H1 (cell line): ENCODE data around the gene KCNA10. TPM values are rescaled to one million over a fixed set of nuclear protein-coding genes. Genes with fewer than 3 reads are reported as not detected.

Source experiments
- CTCF ChIA-PET: fragments of 300-600 bp; sonication (Branson Sonifier 250); formaldehyde crosslinking; loops from one replicate; lab custom pipeline; 2021; ENCODE audit not compliant: partially characterized antibody; lab: Charles Lee
- POLR2A ChIA-PET: fragments of 300-600 bp; sonication (Branson Sonifier 250); formaldehyde crosslinking; loops from one replicate; lab custom pipeline; 2021; ENCODE audit warnings: inconsistent platforms; ENCODE audit not compliant: partially characterized antibody; lab: Charles Lee
- DNase-seq, 2 experiments: peaks; one replicate each; pipeline versions ENCODE4 v3.0.0 to v3.0.0-alpha.2; 2010 to 2022; ENCODE audit warnings: low spot score in 2 of 2, low read depth in 1 of 2, mixed read lengths in 1 of 2
- FAIRE-seq: peaks from 2 replicates; lab custom pipeline; 2011; peaks lifted over from hg19 to GRCh38; lab: Jason Lieb, UNC
- H2AFZ ChIP-seq: 2 replicates; pipeline ENCODE4 v1.8.1; 2012; ENCODE audit warnings: low read length, inconsistent platforms
- H2AK5ac ChIP-seq: 2 replicates; pipeline ENCODE4 v1.6.1; 2013; ENCODE audit warnings: low read depth, low read length
- H2BK120ac ChIP-seq: replicated peaks from 2 replicates; pipeline ENCODE3; 2013; ENCODE audit warnings: low read depth, low read length, inconsistent platforms
- H2BK12ac ChIP-seq: 2 replicates; pipeline ENCODE4 v1.6.1; 2013; ENCODE audit warnings: low read depth, low read length
- H2BK15ac ChIP-seq: 2 replicates; pipeline ENCODE4 v1.6.1; 2013; ENCODE audit warnings: low read length
- H2BK20ac ChIP-seq: 2 replicates; pipeline ENCODE4 v1.6.1; 2013; ENCODE audit warnings: low read length
- H2BK5ac ChIP-seq: 2 replicates; pipeline ENCODE4 v1.6.1; 2013; ENCODE audit warnings: low read depth, low read length
- H3K14ac ChIP-seq: 2 replicates; pipeline ENCODE4 v1.6.1; 2013; ENCODE audit warnings: inconsistent platforms; ENCODE audit not compliant: insufficient read length
- H3K18ac ChIP-seq: 2 replicates; pipeline ENCODE4 v1.6.1; 2013; ENCODE audit warnings: low read length; ENCODE audit errors: extremely low read depth
- H3K23ac ChIP-seq: 2 replicates; pipeline ENCODE4 v1.6.1; 2013; ENCODE audit warnings: inconsistent platforms; ENCODE audit not compliant: insufficient read length
- H3K23me2 ChIP-seq: 2 replicates; pipeline ENCODE4 v1.6.1; 2013; ENCODE audit warnings: low read depth, low read length
- H3K27ac ChIP-seq: 2 replicates; pipeline ENCODE4 v1.6.1; 2011; ENCODE audit warnings: low read depth, low read length, inconsistent platforms
- H3K27me3 ChIP-seq, 4 experiments: replicated peaks in 1 of 4; 1 replicate in 1 of 4; 2 replicates in 3 of 4; pipeline versions ENCODE4 v1.6.1 to v1.8.1; 2011 to 2013; ENCODE audit warnings: low read length in 3 of 4, mild to moderate bottlenecking in 3 of 4, inconsistent platforms in 2 of 4, mixed read lengths in 2 of 4, moderate library complexity in 1 of 4; ENCODE audit not compliant: control insufficient read depth in 3 of 4, insufficient read depth in 3 of 4; ENCODE audit errors: extremely low read depth in 1 of 4
- H3K36me3 ChIP-seq, 4 experiments: 2 replicates each; pipeline versions ENCODE4 v1.6.1 to v1.8.1; 2011 to 2013; ENCODE audit warnings: mild to moderate bottlenecking in 4 of 4, low read length in 3 of 4, moderate library complexity in 2 of 4, control low read depth in 1 of 4, inconsistent platforms in 1 of 4; ENCODE audit not compliant: insufficient read depth in 4 of 4, control insufficient read depth in 2 of 4
- H3K4ac ChIP-seq: replicated peaks from 2 replicates; pipeline ENCODE3; 2013; ENCODE audit warnings: low read length, low read depth, mixed read lengths, inconsistent platforms; ENCODE audit not compliant: insufficient read length
- H3K4me1 ChIP-seq, 4 experiments: replicated peaks in 1 of 4; 1 replicate in 1 of 4; 2 replicates in 3 of 4; pipeline versions ENCODE4 v1.6.1 to v1.8.1; 2011 to 2013; ENCODE audit warnings: low read length in 3 of 4, inconsistent platforms in 2 of 4, mixed read lengths in 1 of 4; ENCODE audit not compliant: insufficient read depth in 4 of 4, control insufficient read depth in 3 of 4
- H3K4me2 ChIP-seq, 2 experiments: 2 replicates each; pipeline versions ENCODE4 v1.6.1 to v1.8.1; 2011 to 2013; ENCODE audit warnings: low read depth in 2 of 2, low read length in 2 of 2, control low read depth in 1 of 2, inconsistent platforms in 1 of 2, mild to moderate bottlenecking in 1 of 2; ENCODE audit not compliant: insufficient read depth in 1 of 2
- H3K4me3 ChIP-seq, 4 experiments: fragments of 200-600, 300-600 bp in 1 of 4; sonication (generic), shearing (Covaris generic), sonication (Bioruptor Twin) in 1 of 4; 2 replicates each; pipeline versions ENCODE4 v1.5.1 to v1.8.1; 2011 to 2016; ENCODE audit warnings: low read length in 4 of 4, low read depth in 3 of 4, control low read depth in 2 of 4, inconsistent platforms in 2 of 4, mild to moderate bottlenecking in 2 of 4, mixed read lengths in 1 of 4, moderate library complexity in 1 of 4; ENCODE audit not compliant: insufficient read depth in 2 of 4; ENCODE audit errors: extremely low read depth in 1 of 4
- H3K56ac ChIP-seq: replicated peaks from 2 replicates; pipeline ENCODE3; 2013; ENCODE audit warnings: low read depth, mild to moderate bottlenecking, mixed read lengths, low read length, inconsistent platforms; ENCODE audit not compliant: insufficient read length
- H3K79me1 ChIP-seq: 2 replicates; pipeline ENCODE4 v1.6.1; 2013; ENCODE audit warnings: low read depth, low read length, control low read depth
- H3K79me2 ChIP-seq, 2 experiments: 2 replicates each; pipeline versions ENCODE4 v1.6.1 to v1.8.1; 2012 to 2013; ENCODE audit warnings: low read length in 2 of 2, mild to moderate bottlenecking in 2 of 2, inconsistent platforms in 1 of 2; ENCODE audit not compliant: insufficient read depth in 2 of 2, control insufficient read depth in 1 of 2
- H3K9ac ChIP-seq, 4 experiments: replicated peaks in 1 of 4; 1 replicate in 1 of 4; 2 replicates in 3 of 4; pipeline versions ENCODE4 v1.6.1 to v1.8.1; 2011 to 2013; ENCODE audit warnings: low read depth in 3 of 4, low read length in 3 of 4, control low read depth in 2 of 4, mild to moderate bottlenecking in 2 of 4, moderate library complexity in 2 of 4, inconsistent platforms in 1 of 4; ENCODE audit errors: extremely low read depth in 1 of 4
- H3K9me3 ChIP-seq, 2 experiments: 2 replicates each; pipeline versions ENCODE4 v1.6.1 to v1.8.1; 2012 to 2013; ENCODE audit warnings: mild to moderate bottlenecking in 2 of 2, moderate library complexity in 2 of 2, control low read depth in 1 of 2, inconsistent platforms in 1 of 2, low read depth in 1 of 2, low read length in 1 of 2, mixed read lengths in 1 of 2; ENCODE audit not compliant: insufficient read depth in 2 of 2
- H4K20me1 ChIP-seq, 2 experiments: replicated peaks in 1 of 2; 2 replicates each; pipeline versions ENCODE3 to v1.8.1; 2011 to 2013; ENCODE audit warnings: inconsistent platforms in 2 of 2, low read length in 2 of 2, mild to moderate bottlenecking in 1 of 2; ENCODE audit not compliant: insufficient read depth in 2 of 2, control insufficient read depth in 1 of 2
- H4K5ac ChIP-seq: 2 replicates; pipeline ENCODE4 v1.6.1; 2013; ENCODE audit warnings: low read length, low read depth, mixed read lengths, inconsistent platforms; ENCODE audit not compliant: insufficient read length
- H4K8ac ChIP-seq: 2 replicates; pipeline ENCODE4 v1.8.0; 2013; ENCODE audit warnings: mild to moderate bottlenecking, moderate library complexity, low read length, inconsistent platforms; ENCODE audit not compliant: insufficient read depth; ENCODE audit errors: extremely low read depth
- H4K91ac ChIP-seq: replicated peaks from 2 replicates; pipeline ENCODE3; 2013; ENCODE audit warnings: low read length, mixed read lengths, inconsistent platforms; ENCODE audit not compliant: insufficient read length
- BACH1 ChIP-seq: IDR thresholded peaks from 2 replicates; pipeline ENCODE4 v1.6.1; 2012; ENCODE audit warnings: low read length, improper control_type of control experiment
- CBX5 ChIP-seq: fragments of 300-800, 300-1000 bp; sonication (generic); IDR thresholded peaks from 2 replicates; pipeline ENCODE4 v1.7.1; 2016; ENCODE audit warnings: antibody characterized with exemption, low read length, low read depth
- EGR1 ChIP-seq: IDR thresholded peaks from 2 replicates; pipeline ENCODE4 v1.6.1; 2011; ENCODE audit warnings: low read depth, low read length, borderline replicate concordance
- EP300 ChIP-seq, 2 experiments: IDR thresholded peaks; 1 replicate in 1 of 2; 2 replicates in 1 of 2; pipeline ENCODE4 v1.6.1; 2011 to 2012; ENCODE audit warnings: low read depth in 2 of 2, low read length in 2 of 2, mild to moderate bottlenecking in 2 of 2, borderline replicate concordance in 1 of 2, inconsistent platforms in 1 of 2, moderate library complexity in 1 of 2
- FOSL1 ChIP-seq: IDR thresholded peaks from 2 replicates; pipeline ENCODE4 v1.6.1; 2011; ENCODE audit warnings: mild to moderate bottlenecking, low read depth, low read length, moderate library complexity; ENCODE audit not compliant: insufficient read depth
- JUN ChIP-seq: IDR thresholded peaks from 2 replicates; pipeline ENCODE4 v1.6.1; 2011; ENCODE audit warnings: low read depth, mild to moderate bottlenecking, improper control_type of control experiment, low read length
- JUND ChIP-seq: IDR thresholded peaks from 2 replicates; pipeline ENCODE4 v1.6.1; 2011; ENCODE audit warnings: mild to moderate bottlenecking, improper control_type of control experiment, low read length
- KDM4A ChIP-seq: IDR thresholded peaks from one replicate; pipeline ENCODE4 v1.7.1; 2012; ENCODE audit warnings: low read depth, mild to moderate bottlenecking, moderate library complexity, low read length, inconsistent platforms; ENCODE audit not compliant: severe bottlenecking
- PHF8 ChIP-seq: fragments of 200-600 bp; sonication (generic); conservative IDR thresholded peaks from 2 replicates; pipeline ENCODE4 v1.7.1; 2012; ENCODE audit warnings: low read depth, mild to moderate bottlenecking, inconsistent platforms, low read length, moderate library complexity
- POLR2AphosphoS5 ChIP-seq: IDR thresholded peaks from 2 replicates; pipeline ENCODE4 v1.6.1; 2011; ENCODE audit warnings: low read depth, low read length
- SIN3A ChIP-seq, 2 experiments: IDR thresholded peaks in 1 of 2; conservative IDR thresholded peaks in 1 of 2; 2 replicates each; pipeline ENCODE4 v1.6.1; 2011 to 2012; ENCODE audit warnings: low read length in 2 of 2, improper control_type of control experiment in 1 of 2, low read depth in 1 of 2, mild to moderate bottlenecking in 1 of 2
- SIX5 ChIP-seq: IDR thresholded peaks from 2 replicates; pipeline ENCODE4 v1.6.1; 2011; ENCODE audit warnings: mild to moderate bottlenecking, low read depth, low read length
- SP1 ChIP-seq: IDR thresholded peaks from 2 replicates; pipeline ENCODE4 v1.6.1; 2011; ENCODE audit warnings: low read depth, low read length
- SP2 ChIP-seq: IDR thresholded peaks from 2 replicates; pipeline ENCODE4 v1.6.1; 2012; ENCODE audit warnings: mild to moderate bottlenecking, low read length, inconsistent platforms
- SRF ChIP-seq: IDR thresholded peaks from 2 replicates; pipeline ENCODE4 v1.6.1; 2011; ENCODE audit warnings: mild to moderate bottlenecking, low read depth, low read length, moderate library complexity
- TCF12 ChIP-seq: IDR thresholded peaks from 2 replicates; pipeline ENCODE4 v1.6.1; 2011; ENCODE audit warnings: low read depth, mild to moderate bottlenecking, low read length
- WGBS, 2 experiments: shearing (Covaris generic) in 1 of 2; methylation state at CpG; one replicate each; pipeline versions ENCODE4 v1.1.6 to v1.1.7; 2013 to 2015; ENCODE audit warnings: low lambda C conversion rate in 2 of 2, mixed read lengths in 2 of 2, inconsistent platforms in 1 of 2, low coverage in 1 of 2, missing lambda C conversion rate in 1 of 2; ENCODE audit not compliant: insufficient replicate concordance in 2 of 2, insufficient coverage in 1 of 2, insufficient read length in 1 of 2; ENCODE audit errors: extremely low coverage in 1 of 2, missing lambda C conversion rate in 1 of 2; 5-methylcytosine and 5-hydroxymethylcytosine counted together
- polyA plus RNA-seq, 7 experiments: library from polyadenylated mRNA; depleted of rRNA in 3 of 7; stranded (reverse) in 5 of 7; unstranded in 2 of 7; fragments of >200 nt in 5 of 7; fragments of 200-250 nt in 2 of 7; gene quantifications; 1 replicate in 5 of 7; 2 replicates in 1 of 7; 4 replicates in 1 of 7; pipeline versions ENCODE4 v1.2.1 to v1.2.3, GENCODE V29; 2011 to 2013; ENCODE audit warnings: missing spikeins in 2 of 7, mixed read lengths in 2 of 7
- total RNA-seq: library from RNA; stranded (reverse); fragmentation: NEBNext Ultra II Directional; extraction: Animal tissue kit (Norgen Biotek cat#: 25700); gene quantifications from 2 replicates; pipeline ENCODE4 v1.2.1, GENCODE V29; 2021

The KCNA10 gene
- total and polyA plus RNA-seq, 2 of the 8 experiments (the other 6 are each of a cell fraction or from before 2014, with no cell fraction given) = not detected

GRCh38 chr1:110563089-110563488 is 44.1 kb upstream of the KCNA10 start:
- no peaks in the 10 kb centered on the region for H3K9me3 ChIP-seq
- CTCF ChIA-PET = interaction anchor here (1.2 to 5.1 kb wide), 5 partner anchors 9 to 103 kb away, joined by 3 to 19 read pairs (median 3); no protein-coding TSS in a partner anchor
- TF ChIP-seq SRF (no peak), CBX5 (no peak), EGR1 (no peak), SIX5 (no peak), SP2 (no peak), PHF8 (no peak), JUN (no peak), POLR2AphosphoS5 (no peak), SP1 (no peak), JUND (no peak), EP300 (IDR thresholded peaks at IDR 0.05; ENCODE audit: borderline replicate concordance in 1 of 2, low read depth in 2 of 2, low read length in 2 of 2) (no peak), SIN3A (conservative IDR thresholded peaks at IDR 0.05 in 1 of 2, IDR thresholded peaks at IDR 0.05 in 1 of 2; ENCODE audit: low read depth in 1 of 2, low read length in 2 of 2) (no peak), BACH1 (no peak), TCF12 (no peak), FOSL1 (no peak), KDM4A (no peak)

More at GRCh38 chr1:110563089-110563488, 44.1 kb upstream of the KCNA10 start:
- no peaks in the 10 kb centered on the region for H3K23me2 ChIP-seq
- H3K79me1 ChIP-seq = no peaks in the 10 kb centered on the region
- no peaks in the 10 kb centered on the region for H3K79me2 ChIP-seq
- peaks cover 0 to 3% (median under 1%) of the 10 kb centered on the region in 4 experiments; a peak in 4 of 7 replicates for H3K27me3 ChIP-seq
- H3K27ac ChIP-seq = no peak overlapping the region
- H2AK5ac ChIP-seq = no peak overlapping the region
- DNase-seq = no peak
- H2BK120ac ChIP-seq = no peak overlapping the region
- H2BK12ac ChIP-seq = no peak overlapping the region
- no peaks in the 10 kb centered on the region for H4K20me1 ChIP-seq
- H3K14ac ChIP-seq = no peak overlapping the region
- no peak overlapping the region for H3K56ac ChIP-seq
- no peak overlapping the region for H4K8ac ChIP-seq
- no peak overlapping the region for H4K5ac ChIP-seq
- POLR2A ChIA-PET = no interaction called here
- no peak overlapping the region for H2BK15ac ChIP-seq
- no peak overlapping the region for H2BK5ac ChIP-seq
- H3K9ac ChIP-seq = no peak overlapping the region
- 70% methylated on average over 4 of the region's 4 CpGs; no CpG with 5 or more reads in 1 of the 2 experiments for WGBS, 2 experiments
- no peak overlapping the region for H4K91ac ChIP-seq
- H3K23ac ChIP-seq = no peak overlapping the region
- H3K36me3 ChIP-seq = no peaks in the 10 kb centered on the region
- H3K4ac ChIP-seq = no peak overlapping the region
- H3K18ac ChIP-seq = no peak overlapping the region
- peaks cover 0 to 4% (median 0%) of the 10 kb centered on the region in 4 experiments; a peak in 1 of 7 replicates for H3K4me1 ChIP-seq
- no peak overlapping the region for H2BK20ac ChIP-seq
- FAIRE-seq = no peak
- no peak overlapping the region for H3K4me3 ChIP-seq
- H3K4me2 ChIP-seq = no peak overlapping the region
- no peak overlapping the region for H2AFZ ChIP-seq
